AG09309 (cell line): Measurements from ENCODE around the gene DZIP1L.
A peak's percentile ranks its signal among the peaks of the same experiment; 100 is the strongest.
"Not testable (repeated sequence)": the region's sequence is repeated elsewhere in the genome, so short reads cannot be mapped to it uniquely, and the experiment has no call there.

ENCODE experiments used
- DNase-seq: peaks from one replicate; pipeline ENCODE4 v3.0.0-alpha.2; 2010; ENCODE audit warnings: low read depth
- H3K4me3 ChIP-seq: 2 replicates; pipeline ENCODE4 v1.5.1; 2011; ENCODE audit warnings: mild to moderate bottlenecking, low read depth, low read length, moderate library complexity; ENCODE audit not compliant: control insufficient read depth
- TF ChIP-seq, protein P1 (sequence below): IDR thresholded peaks from 2 replicates; pipeline ENCODE4 v1.5.1; 2011; ENCODE audit warnings: mild to moderate bottlenecking, low read depth, low read length, inconsistent platforms; ENCODE audit not compliant: insufficient read depth, control insufficient read depth; ENCODE audit errors: missing control alignments

DZIP1L gene

DNA sequence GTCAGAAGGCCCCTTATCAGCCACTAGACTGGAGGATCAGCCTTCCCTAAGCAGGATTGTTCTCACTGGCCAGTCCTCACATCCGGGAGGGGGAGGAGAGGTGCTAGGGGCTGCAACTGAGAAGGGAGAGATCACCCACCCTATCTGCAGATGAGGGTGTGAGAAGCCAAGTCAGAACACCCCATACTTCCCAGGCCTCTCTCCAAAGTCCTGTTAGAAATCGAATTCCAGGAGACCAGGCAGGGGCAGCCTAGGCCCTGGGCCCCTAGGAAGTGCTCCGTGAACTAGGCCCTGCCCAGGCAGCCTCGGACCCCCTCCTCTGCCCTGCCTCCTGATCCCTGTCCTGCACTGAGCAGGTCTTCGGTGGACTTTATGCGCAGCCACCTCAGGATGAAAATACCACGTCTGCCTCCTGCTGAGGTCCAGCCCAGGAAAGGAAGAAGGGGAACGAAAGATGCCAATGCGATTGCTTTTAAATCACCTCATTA, 933 bp downstream of the DZIP1L start:
- H3K4me3 ChIP-seq = peak overlapping the region; percentile 80
- DNase-seq = no peak
- TF ChIP-seq, protein P1, sequence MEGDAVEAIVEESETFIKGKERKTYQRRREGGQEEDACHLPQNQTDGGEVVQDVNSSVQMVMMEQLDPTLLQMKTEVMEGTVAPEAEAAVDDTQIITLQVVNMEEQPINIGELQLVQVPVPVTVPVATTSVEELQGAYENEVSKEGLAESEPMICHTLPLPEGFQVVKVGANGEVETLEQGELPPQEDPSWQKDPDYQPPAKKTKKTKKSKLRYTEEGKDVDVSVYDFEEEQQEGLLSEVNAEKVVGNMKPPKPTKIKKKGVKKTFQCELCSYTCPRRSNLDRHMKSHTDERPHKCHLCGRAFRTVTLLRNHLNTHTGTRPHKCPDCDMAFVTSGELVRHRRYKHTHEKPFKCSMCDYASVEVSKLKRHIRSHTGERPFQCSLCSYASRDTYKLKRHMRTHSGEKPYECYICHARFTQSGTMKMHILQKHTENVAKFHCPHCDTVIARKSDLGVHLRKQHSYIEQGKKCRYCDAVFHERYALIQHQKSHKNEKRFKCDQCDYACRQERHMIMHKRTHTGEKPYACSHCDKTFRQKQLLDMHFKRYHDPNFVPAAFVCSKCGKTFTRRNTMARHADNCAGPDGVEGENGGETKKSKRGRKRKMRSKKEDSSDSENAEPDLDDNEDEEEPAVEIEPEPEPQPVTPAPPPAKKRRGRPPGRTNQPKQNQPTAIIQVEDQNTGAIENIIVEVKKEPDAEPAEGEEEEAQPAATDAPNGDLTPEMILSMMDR = no peak

DNA sequence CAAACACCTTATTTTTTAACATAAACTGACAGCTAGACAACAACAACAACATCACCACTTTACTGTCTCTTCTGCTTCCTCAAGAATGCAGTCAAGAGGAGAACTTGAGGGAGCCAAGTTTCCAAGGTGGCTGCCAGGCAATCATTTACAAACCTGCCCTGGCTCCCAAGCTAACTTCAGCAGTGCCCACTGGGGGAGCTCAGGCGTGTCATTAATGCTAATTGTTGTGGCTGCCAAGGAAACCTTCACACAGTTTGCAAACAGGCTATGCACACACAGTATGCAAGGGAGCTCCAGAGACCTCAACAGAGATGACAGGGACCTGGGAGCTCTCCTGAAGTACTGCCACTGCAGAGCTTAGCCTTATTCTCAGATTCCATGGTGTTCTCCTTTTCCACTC, 2.1 kb downstream of the DZIP1L start:
- H3K4me3 ChIP-seq = no peak overlapping the region; the same call in 1 of the 2 replicates
- no peak for DNase-seq
- TF ChIP-seq, protein P1 = no peak

- TF ChIP-seq, protein P1 = no peak
- no peak overlapping the region for H3K4me3 ChIP-seq
- no peak for DNase-seq
Observed at GRCh38 chr3:138112362-138112761, 3.0 kb downstream of the DZIP1L start.

GRCh38 chr3:138105598-138105997, 9.8 kb downstream of the DZIP1L start:
- no peak for DNase-seq
- no peak overlapping the region for H3K4me3 ChIP-seq
- TF ChIP-seq, protein P1 = no peak

GRCh38 chr3:138103466-138103865, 11.9 kb downstream of the DZIP1L start:
- H3K4me3 ChIP-seq = no peak overlapping the region
- TF ChIP-seq, protein P1 = no peak
- DNase-seq = no peak

GRCh38 chr3:138101351-138101940, 14.0 kb downstream of the DZIP1L start:
- TF ChIP-seq, protein P1 = peak; percentile 25
- not testable (repeated sequence) for H3K4me3 ChIP-seq, DNase-seq
